GM12873 (cell line): ENCODE data around the gene C2orf74.

Experiments used
- CTCF ChIP-seq: IDR thresholded peaks from 2 replicates; pipeline ENCODE4 v1.5.1; 2012; ENCODE audit warnings: low read depth, mild to moderate bottlenecking, moderate library complexity, low read length, control low read depth; ENCODE audit not compliant: insufficient read depth; ENCODE audit errors: missing control alignments

Gene C2orf74

DNA sequence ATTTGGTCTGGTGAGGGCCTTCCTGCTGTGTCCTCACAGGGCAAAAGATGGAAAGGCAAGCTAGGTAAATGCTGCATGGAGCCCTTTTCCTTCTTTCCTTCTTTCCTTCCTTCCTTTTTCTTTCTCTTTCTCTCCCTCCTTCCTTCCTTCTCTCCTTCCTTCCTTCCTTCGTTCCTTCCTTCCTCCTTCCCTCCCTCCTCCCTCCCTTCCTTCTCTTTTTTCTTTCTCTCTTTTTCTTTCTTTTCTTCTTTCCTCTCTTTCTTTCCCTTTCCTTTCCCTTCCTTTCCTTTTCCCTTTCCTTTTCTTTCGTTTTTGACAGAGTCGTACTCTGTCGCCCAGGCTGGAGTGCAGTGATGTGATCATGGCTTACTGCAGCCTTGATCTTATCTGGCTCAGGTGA is 23.1 kb upstream of the C2orf74 start:
- no peak for TF ChIP-seq CTCF

DNA sequence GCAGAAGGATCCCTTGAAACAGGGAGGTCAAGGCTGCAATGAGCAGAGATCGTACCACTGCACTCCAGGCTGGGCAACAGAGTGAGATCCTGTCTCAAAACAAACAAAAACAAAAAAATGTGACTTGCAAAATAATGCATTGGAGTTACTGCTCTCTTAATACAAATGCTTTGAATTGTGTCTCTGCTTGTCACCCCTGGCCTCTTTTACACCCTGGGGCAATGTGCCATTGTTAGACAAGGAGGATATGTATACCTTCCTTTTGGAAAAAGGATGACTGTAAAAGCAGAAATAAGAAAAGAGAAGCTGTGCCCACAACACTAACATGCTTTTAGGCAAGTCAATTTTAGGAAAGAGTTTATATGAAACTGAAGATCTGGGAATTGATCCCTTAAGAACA is 20.8 kb upstream of the C2orf74 start:
- TF ChIP-seq CTCF = no peak

DNA sequence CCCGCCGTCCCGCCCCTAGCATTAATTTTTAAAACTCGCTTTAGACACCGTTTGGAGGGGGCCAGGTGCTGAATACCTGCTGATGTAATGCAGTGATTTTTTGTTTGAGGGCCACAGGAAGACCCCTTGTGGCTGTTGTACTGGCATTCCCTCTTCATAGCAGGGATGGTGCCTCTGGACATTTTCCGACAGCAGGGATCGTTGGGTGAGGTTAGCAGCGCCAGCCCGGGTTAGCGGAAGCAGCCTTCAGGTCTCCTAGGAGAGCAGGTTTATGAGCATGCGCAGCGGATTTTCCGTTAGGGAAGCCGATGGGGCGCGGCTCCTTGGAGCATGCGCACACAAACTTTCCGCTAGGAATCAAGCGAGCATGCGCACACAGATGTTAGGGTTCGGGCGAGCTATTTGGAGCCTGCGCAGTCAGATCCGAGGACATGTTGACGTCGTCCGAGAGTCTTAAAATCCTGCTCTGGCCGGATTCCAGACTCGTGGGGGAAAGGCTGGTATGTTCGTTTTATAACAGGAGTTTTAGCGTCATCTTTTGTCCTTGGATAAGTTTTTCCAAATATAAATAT is 17.2 kb upstream of the C2orf74 start:
- peak; percentile 5 for TF ChIP-seq CTCF

DNA sequence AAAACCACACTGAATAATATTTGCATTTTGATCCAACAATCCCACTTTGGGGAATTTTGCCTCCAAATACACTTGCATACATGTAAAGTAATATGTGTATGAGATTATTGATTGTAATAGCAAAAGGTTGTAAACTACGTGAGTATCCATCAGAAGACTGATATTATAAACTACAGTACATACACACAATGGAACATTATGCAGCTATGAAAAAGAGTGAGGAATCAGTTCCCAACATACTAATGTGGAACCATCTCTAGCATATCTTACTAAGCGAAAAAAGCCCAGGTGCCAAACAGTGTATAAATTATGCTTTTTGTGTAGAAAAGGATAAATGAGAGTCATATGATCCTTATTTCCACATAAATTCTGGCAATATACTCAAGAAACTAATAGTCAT is 16.0 kb upstream of the C2orf74 start:
- TF ChIP-seq CTCF = no peak

DNA sequence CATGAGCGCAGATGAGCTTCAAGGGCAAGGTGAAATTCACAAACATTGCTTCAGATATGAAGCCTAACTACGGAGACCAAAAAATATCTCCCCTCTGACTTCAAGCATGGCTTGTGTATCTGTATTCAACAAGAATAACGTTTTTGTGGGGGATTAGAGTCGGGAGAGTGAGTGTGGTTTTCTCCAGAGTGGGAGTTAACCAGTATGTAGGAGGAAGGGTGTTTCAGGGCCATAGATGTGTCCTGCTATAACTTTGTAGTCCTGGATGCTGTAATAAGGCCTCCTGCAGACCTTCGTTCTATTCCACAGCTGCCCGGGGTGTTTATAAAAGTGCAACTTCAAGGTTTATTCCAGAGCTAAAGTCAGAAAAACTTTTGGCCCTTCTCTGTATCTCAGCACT is 12.9 kb upstream of the C2orf74 start:
- TF ChIP-seq CTCF = no peak

- no peak for TF ChIP-seq CTCF
Observed at GRCh38 chr2:61151436-61151835, 10.6 kb upstream of the C2orf74 start.

DNA sequence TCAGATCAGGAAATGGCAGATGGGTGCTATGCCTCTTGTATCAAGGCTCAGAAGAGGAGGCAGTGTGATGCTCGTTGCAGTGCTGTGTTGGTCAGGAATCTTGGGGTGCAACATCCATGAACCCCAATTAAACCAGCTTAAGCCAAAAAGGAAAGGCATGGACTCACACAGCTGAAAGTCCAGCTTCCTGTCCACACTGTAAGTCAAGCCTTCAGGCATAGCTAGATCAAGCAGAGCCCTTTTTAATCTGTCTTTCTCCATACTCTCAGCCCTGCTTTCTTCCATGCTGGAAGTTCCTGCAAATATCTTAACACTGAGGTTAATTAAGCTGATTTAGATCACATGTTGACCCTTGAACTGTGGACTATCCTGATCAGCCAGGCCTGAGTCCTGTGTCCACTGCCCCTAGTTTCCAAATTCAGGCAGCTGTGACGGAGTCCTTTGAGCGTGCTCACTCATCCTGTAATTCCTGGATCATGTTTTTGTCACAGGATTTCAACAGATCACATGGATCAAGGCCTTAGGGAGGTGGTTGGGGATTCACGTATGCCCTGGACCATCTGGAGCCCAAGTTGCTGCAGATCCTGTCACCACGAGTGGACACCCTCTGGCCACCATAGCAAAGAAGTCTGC is 4.5 kb upstream of the C2orf74 start:
- no peak for TF ChIP-seq CTCF
